ENCODE results near the gene DNAH6. TPM values are rescaled to one million over a fixed set of nuclear protein-coding genes. Genes with fewer than 3 reads are reported as not detected.

DNAH6 gene
- total RNA-seq, 1 donor from 2014 or later: 0.05 TPM

Other genes starting within 250 kb of the DNAH6 start
- gene SUCLG1, start 57.2 kb upstream of the DNAH6 start, total RNA-seq: 309 TPM

Measured in Right ventricle myocardium inferior (tissue), 1 donor.